ENCODE measurements around the gene BCL2. TPM values are rescaled to one million over a fixed set of nuclear protein-coding genes. Genes with fewer than 3 reads are reported as not detected.
A peak's percentile ranks its signal among the peaks of the same experiment; 100 is the strongest.

BCL2 gene
- total RNA-seq, 4 donors from 2014 or later, result 16.1 to 61.1 (median 36.9) TPM

DNA sequence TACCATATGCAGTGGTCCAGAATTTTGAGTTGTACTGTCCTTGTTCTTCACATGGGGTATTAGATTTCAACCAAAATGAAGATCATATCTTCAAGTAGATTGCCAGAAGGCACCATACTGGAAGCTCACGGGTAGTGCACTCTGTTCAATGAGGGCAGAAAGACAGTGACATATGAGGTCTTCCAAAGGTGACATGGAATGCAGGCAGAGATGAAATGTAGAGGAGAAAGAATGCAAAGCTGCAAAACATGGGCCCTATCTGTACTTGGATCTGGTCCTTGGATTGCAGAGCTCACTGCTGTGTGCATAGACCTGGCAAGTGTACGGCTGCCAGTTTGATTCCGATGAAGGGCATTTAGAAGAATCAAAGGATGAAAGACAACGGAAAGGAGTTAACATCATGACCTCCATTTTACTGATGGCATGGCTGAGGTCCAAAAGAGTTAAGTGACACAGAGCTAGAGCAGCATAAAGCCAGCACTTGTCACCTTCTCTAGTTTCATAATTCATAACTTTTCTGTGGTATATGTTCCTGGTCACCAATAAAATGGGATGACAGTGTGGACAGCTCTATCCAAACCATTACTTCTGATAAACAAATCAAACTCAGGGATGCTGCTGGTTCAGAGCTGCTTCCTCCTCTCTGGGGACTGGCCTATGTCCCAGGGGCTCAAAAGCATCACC, 64.7 kb downstream of the BCL2 start:
- no peak overlapping the region for H3K27ac ChIP-seq
- peaks cover 0 to 4% of the 10 kb centered on the region in 2 donors for H3K4me1 ChIP-seq

DNA sequence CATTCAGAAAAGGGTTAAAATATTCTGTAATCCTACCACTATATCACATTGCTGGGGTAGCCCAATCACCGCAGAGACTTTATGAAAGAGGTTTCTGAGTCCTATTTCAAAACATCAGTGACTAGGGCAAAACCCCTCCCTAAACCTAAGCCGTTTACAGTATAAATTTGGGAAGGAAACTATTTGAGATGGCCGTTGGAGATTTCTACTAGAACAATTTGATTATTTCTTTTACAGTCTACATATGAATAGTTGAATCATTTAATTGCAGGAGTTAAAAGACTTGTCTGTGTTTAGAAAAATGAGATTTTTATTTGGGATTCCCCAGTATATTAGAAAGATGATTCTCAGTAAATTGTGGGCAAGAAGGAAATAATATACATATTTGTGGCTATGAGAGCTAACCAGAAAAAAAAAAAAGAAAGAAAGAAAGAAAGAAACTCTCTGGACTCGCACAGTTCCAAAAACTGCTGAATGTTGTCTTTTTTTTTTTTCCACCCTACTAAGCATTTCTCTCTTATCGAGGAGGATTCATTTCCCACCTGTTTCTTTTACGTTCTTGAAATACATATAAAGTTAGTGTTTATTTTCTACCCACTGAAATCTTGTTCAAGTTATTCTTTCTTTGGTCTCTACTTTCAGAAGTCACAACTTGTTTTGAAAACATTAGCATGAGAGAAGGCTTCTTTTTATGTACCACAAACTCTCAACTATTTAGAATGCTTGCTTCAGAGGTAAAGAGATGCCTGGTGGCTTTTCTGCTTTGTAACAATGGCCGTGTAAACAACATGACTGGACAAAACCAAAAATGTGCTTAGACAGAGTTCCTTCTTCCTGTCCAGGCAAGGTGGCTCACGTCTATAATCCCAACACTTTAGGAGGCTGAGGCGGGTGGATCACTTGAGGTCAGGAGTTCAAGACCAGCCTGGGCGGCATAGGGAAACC, 65.9 kb downstream of the BCL2 start:
- Histone ChIP-seq H3K4me1 (peaks cover under 1 to 4% of the 10 kb centered on the region in 2 donors), H3K9me3 (no peaks in the 10 kb centered on the region), H3K4me3 (no peak overlapping the region), H3K27me3 (no peaks in the 10 kb centered on the region), H3K36me3 (no peaks in the 10 kb centered on the region), H3K27ac (peak overlapping the region; percentile 5 to 73)
- TF ChIP-seq CTCF (IDR thresholded peaks at IDR 0.05) (no peak), POLR2A (IDR thresholded peaks at IDR 0.05) (no peak)
- no peak for DNase-seq
- intact Hi-C loops (cut with DNase I; ENCODE audit: low total_unique reads), result no loop called here

More for the DNA sequence above, 64.7 kb downstream of the BCL2 start:
- DNase-seq, result no peak
- no peak overlapping the region for H3K4me3 ChIP-seq
- H3K9me3 ChIP-seq, result no peaks in the 10 kb centered on the region
- H3K27me3 ChIP-seq, result no peaks in the 10 kb centered on the region
- intact Hi-C loops (cut with DNase I; ENCODE audit: low total_unique reads), result no loop called here
- H3K36me3 ChIP-seq, result no peaks in the 10 kb centered on the region
- no peak for TF ChIP-seq POLR2A (IDR thresholded peaks at IDR 0.05)
- TF ChIP-seq CTCF (IDR thresholded peaks at IDR 0.05), result no peak

DNA sequence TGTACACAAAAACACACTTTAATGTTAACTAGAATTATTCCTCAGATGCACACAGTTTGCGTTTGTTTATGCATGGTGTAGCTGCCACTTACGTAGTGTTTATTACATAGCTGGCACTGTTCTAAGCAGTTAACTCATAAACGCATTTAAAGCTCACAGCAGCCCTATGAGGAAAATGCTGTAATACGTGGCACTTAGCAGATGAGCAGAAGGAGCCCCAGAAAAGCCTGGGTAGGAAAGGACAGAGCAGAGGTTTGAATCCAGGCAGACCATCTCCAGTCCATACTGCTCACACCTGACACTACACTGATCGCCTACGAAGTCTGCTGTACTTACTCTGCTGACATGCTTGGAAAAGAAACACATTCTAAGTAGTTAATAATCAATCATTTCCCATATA, 66.6 kb downstream of the BCL2 start:
- intact Hi-C loops (cut with DNase I; ENCODE audit: low total_unique reads), result no loop called here
- TF ChIP-seq CTCF (IDR thresholded peaks at IDR 0.05) (no peak), POLR2A (IDR thresholded peaks at IDR 0.05) (no peak)
- Histone ChIP-seq H3K9me3 (no peaks in the 10 kb centered on the region), H3K4me3 (no peak overlapping the region), H3K27ac (peak overlapping the region; percentile 5 to 73), H3K36me3 (no peaks in the 10 kb centered on the region), H3K27me3 (no peaks in the 10 kb centered on the region), H3K4me1 (peaks cover 4 to 6% of the 10 kb centered on the region in 2 donors)
- DNase-seq, result no peak

GRCh38 chr18:63249771-63250170, 69.8 kb downstream of the BCL2 start:
- H3K9me3 ChIP-seq, result no peaks in the 10 kb centered on the region
- peak overlapping the region; percentile 0 to 93 for H3K27ac ChIP-seq
- H3K36me3 ChIP-seq, result no peaks in the 10 kb centered on the region
- TF ChIP-seq POLR2A (IDR thresholded peaks at IDR 0.05), result no peak
- TF ChIP-seq CTCF (IDR thresholded peaks at IDR 0.05), result no peak
- H3K4me3 ChIP-seq, result no peak overlapping the region
- peaks cover 4 to 10% of the 10 kb centered on the region in 2 donors for H3K4me1 ChIP-seq
- intact Hi-C loops (cut with DNase I; ENCODE audit: low total_unique reads), result loop anchor here (10.0 kb wide), 1 partner anchor 65 kb away; the partner anchor contains the start of gene BCL2
- peak in 1 of 2 donors; percentile 50 for DNase-seq
- H3K27me3 ChIP-seq, result no peaks in the 10 kb centered on the region
